ENCODE data around the gene PTX4.

The PTX4 gene

GRCh38 chr16:1524366-1524765 is 35.6 kb upstream of the PTX4 start:
- DNase-seq (ENCODE audit: low read depth in 1 of 2, low spot score in 1 of 2): no peak

DNA sequence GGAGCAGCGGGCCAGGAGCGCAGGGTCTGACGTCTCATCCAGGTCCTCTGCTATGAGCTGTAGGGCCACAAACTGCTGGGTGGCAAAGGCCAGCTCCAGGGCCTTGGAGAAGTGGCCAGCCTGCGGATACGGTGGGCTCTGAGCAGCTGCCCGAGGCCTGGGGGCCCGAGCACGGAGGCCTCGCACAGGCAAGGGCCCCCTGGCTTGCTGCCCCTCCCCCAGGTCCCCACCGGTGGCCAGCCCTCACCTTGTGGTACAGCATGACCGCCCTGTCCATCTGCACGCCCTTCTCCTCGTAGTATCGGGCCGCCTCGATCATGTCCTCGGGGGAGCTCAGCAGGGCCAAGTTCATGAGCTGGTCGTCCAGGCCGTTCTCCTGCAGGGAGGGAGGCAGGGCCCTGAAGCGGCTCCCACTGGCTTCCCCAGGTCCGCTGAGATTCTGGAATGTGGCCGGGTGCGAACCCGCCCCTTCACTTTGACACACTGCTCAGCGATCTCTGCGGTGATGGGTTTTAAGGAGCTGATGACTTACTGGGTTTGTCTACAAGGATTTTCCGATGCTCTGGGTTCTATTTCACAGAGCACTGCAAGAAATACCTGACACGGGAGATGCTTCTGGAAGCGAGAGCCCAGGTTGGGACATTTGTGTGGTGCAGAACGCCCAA is 35.0 kb upstream of the PTX4 start:
- DNase-seq (ENCODE audit: low read depth in 1 of 2, low spot score in 1 of 2): no peak

DNA sequence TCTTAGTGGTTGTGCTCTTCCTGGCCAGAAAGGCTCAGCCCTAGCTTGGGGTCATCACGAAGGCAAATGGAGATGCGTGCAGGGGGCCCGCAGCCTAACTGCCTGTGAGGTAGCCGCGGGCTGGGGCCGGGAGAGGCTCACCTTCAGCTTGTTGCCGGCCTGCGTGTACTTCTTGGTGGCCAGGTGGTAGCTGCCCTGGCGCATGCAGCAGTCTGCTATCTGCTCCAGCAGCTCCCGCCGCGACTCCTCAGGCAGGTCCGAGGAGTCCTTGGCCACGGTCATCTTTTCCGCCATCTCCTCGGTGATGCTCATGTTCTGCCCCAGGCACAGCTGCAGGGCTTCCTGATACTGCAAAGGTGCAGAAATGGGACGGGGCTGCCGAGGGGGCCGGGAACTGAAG is 31.7 kb upstream of the PTX4 start:
- no peak for DNase-seq (ENCODE audit: low read depth in 1 of 2, low spot score in 1 of 2)

DNA sequence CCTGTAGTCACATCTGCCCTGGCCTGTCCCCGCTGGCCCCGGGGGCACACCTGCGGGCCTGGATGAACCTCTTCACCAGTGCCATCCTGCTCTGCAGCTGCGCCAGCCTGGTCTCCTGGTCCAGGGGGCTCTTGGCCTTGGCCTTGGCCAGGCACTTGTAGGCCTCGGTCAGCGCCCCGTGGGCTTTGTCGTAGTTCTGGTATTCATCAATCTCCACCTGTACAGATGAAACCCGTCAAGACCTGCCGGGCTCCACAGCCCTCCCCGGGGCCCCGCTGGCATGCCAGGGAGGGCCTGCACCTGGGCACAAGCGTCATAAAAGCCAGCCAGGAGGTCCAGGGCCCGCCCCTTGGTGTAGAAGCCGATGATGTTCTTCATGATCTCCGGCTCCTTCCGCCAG is 31.1 kb upstream of the PTX4 start:
- DNase-seq (ENCODE audit: low read depth in 1 of 2, low spot score in 1 of 2): no peak

DNA sequence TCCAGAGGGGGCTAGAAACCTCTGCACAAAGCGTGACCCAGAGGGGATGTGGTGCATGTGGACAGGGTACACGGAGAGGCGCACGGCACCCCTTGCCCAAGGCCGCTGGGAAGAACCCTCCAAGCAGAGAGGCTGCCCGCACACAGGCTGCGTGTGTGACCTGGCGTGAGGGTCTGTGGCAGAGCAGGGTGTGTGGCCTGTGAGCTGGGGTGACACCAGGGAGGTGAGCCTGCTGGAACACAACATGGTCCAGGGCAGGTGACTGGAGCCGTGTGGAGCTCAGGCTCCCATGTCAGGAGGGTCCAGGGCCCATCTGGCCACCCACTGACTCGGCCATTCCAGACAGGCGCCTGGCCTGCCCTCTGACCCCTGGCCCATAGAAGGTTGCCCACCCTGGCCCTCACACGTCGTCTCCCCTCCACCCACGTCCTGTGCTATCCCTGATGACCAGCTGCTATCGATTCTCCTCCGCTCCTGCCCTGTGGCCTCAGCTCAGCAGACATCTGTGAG is 29.9 kb upstream of the PTX4 start:
- DNase-seq (ENCODE audit: low read depth in 1 of 2, low spot score in 1 of 2): no peak

- no peak for DNase-seq (ENCODE audit: low read depth in 1 of 2, low spot score in 1 of 2)
Measured at GRCh38 chr16:1514507-1514906, 25.8 kb upstream of the PTX4 start.

DNA sequence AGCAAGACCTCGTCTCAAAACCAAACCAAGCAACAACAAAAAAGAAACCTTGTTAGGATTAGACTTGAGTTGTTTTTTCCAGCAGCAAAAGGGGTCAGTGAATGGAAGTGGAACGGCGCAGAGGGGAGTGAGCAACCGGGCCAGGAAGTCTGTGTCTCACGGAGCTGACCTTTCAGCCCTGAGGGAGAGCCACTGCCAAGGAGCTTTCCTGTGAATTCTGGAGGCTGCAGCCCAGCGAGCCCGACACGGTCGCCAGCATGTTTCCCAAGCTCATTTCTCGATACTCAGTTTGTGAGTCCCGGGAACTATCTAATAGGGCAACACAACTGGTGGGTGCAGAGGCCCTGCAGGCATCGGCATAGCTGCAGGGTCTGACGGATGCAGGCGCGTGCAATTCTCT is 24.0 kb upstream of the PTX4 start:
- no peak for DNase-seq (ENCODE audit: low read depth in 1 of 2, low spot score in 1 of 2)

DNA sequence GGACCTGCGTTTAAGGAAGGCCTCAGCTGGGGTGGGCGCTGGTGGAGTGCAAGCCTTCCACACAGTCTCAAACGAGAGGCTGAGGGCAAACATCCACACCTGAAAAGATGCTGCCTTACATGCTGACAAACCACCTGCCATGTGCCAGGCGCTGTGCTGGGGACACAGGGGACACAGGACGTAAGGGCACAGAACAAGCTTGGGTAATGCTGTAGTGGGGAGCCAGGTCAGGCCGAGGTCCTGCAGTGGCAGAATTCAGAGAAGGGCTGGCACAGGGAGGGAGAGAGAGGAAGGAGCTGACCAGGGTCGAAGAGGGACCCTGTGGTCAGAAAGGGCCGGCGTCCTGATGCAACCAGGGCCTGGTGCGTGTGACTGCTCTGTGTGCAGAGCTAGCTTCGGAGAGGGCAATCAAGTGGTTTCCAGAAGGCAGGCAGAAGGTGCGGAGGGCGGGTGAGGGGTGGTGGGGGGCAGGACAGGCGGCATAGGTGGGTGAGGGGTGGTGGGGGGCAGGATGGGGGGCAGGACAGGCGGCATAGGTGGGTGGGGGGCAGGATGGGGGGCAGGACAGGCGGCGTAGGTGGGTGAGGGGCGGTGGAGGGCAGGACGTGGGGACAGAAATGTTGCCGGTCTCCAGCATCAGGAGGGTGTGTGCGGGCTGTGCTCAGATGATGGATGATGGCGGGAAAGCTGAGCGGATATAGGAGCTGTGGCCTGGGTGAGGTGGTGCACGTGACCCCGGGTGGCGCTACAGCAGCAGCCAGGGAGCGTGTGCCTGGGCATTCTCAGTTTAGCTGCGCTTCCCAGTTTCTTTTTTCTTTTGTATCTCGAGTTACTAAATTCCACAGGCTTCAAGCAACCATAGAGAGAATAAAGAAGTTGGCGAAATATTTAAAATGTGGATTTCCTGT is 23.2 kb upstream of the PTX4 start:
- no peak for DNase-seq (ENCODE audit: low read depth in 1 of 2, low spot score in 1 of 2)

DNA sequence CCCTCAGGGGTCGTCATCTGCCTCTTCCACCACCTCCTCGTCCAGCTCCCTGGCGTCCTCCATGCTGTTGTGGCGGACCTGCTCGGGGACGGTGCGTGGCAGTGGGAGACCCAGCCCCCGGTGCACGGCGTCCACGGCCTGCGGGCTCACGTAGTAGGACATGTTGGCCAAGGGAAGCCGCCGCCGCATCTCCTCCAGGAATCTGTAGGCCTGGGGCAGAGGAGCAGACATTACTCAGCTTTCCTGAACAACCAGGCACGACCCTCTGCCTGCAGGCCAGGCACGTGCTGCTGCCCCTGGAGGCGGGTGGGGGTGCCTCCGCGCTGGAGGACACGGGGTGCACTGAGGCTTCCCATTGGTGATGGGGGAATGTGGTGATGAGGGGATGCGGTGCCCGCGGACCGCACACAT is 22.2 kb upstream of the PTX4 start:
- DNase-seq (ENCODE audit: low read depth in 1 of 2, low spot score in 1 of 2): no peak

DNA sequence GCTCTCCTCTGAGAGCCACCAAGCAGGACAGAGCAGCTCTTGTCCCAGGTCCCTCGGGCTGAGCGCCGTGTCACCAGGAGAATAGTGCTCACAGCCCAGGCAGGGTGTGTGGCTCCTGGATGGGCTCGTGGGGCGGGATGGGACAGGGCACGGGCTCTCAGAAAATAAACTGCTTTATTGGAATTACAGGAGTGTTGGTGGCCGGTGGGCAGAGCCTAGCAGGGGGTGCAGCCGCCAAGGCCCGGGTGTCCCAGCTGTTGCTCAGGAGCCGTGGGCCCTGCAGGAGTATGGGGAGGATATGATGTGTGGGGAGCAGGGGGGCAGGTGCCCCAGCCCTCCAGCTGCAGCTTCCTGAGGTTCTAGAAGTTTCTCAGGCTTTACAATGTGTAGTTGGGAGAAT is 21.5 kb upstream of the PTX4 start:
- DNase-seq (ENCODE audit: low read depth in 1 of 2, low spot score in 1 of 2): no peak

DNA sequence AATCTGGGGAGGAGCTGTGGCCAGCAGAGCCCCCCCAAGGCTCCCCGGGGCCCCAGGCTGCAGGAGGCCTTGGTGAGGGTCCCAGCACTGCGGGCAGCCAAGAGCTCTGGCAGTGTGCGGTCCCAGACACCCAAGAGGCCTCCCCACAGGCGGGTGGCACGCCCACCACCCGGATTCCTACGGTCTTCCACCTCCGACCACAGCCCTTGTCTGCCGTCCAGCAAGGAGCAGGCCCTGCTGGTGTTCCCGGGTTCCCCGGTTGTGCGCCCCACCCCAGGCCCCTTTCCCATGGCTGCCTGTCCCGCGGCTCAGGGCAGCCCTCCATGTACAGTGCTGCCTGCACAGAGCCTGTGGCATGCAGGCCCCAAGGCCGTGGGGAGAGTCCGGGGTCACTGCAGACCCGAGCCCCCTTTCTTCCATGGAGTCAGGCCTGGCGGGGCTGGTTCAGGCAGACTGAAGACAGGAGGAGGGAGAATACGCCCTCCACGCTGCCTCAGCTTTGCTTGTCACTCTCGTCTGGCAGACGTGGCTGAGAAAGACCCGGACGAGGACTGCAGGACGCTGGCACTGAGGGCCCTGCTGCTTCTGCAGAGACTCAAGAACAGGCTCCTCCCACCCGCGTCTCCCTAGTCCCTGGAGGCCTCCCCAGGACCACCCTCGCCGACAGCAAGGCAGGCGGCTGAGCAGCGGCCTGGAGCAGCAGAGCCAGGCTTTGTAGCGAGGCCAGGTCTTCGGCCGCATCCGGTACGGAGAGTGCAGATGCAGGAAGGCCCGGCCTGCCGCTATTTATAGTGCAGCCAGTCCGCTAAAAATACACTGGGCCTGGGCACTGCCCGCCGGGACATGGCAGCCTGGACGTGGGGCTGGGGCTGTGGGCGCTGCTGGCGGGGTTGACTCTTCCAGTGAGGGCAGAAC is 20.8 kb upstream of the PTX4 start:
- no peak for DNase-seq (ENCODE audit: low read depth in 1 of 2, low spot score in 1 of 2)

DNA sequence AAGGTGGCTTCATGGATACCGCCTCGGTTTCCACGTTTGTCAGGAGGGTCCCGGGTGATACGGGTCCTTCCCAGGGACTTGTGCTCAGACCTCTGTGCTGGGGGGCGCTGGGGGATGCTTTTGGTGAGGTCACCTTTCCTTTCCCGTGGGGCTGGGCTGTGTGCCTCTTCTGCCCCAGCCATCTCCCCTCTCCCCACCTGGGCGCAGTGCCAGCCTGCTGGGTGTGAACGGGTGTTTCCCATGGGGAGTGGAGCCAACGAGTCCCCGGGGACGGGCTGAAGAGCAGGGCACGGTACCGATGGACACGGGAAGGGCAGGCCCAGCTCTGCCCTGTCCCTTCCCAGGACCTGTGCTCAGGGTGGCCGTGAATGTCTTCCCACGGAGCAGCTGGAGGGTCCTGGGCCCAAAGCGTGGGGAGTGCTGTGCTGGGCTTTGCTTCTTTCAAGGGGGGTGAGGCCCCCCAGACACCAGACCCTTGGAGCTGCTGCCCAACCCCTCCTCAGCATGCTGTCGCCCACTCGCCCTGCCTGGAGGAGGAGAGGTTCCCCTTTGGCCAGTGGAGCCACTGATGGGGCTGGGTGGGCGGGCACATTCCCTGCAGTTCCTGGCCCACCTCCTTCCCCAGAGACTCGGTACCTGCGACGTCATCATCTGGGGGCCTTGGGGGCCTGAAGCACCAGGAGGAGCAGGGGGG is 19.9 kb upstream of the PTX4 start:
- DNase-seq (ENCODE audit: low read depth in 1 of 2, low spot score in 1 of 2): no peak

DNA sequence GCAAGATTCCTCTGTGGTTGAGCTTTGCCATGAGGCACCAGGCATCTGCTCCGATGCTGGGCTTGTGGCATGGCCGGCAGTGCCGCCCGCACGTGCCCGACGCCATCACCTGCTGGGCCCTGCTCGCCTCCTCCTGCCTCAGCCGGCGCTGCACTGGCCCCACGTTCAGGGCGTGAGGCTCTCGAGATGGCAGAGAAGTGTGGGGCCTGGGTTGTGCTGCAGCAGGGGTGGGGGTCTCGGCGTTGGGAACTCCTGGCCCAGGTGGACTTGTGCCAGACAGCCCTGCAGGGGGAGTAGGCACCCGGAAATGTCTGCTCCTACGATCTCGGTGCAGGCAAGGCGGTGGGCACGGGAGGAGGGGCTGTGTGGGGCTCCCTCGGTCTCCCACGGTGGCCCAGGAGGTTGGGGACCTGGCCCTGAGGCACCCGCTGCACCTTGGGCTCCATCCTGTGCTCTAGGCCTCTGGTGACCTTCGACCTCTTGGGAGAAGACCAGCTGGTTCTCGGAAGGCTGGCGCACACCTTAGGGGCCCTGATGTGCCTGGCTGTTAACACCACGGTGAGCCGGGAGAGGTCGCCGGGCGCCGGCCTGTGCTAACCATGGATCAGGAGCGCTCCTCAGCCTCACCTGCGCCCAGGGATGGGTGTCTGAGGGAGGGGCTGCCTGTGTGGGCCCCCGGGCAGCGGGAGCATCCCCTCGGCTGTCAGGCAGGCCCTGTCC is 17.9 kb upstream of the PTX4 start:
- DNase-seq (ENCODE audit: low read depth in 1 of 2, low spot score in 1 of 2): no peak

DNA sequence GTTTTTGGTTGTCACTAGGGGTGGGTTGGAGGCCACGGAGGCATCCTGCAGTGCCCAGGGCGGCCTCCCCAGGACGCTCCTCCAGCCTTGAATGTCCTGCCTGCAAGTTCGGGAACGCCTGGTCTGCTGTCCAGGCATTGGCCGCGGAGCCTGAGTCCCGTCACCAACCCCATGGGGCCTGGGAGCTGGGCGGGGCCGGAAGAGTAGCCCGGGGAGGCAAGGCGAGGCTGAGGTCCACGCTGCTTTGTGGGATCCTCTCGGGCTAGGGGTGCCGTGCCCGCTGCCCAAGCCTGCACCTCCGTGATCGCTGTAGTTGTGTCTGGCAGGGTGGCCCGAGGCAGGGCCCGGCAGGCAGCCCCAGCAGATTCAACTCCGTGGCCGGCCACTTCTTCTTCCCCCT is 17.2 kb upstream of the PTX4 start:
- DNase-seq (ENCODE audit: low read depth in 1 of 2, low spot score in 1 of 2): no peak

DNA sequence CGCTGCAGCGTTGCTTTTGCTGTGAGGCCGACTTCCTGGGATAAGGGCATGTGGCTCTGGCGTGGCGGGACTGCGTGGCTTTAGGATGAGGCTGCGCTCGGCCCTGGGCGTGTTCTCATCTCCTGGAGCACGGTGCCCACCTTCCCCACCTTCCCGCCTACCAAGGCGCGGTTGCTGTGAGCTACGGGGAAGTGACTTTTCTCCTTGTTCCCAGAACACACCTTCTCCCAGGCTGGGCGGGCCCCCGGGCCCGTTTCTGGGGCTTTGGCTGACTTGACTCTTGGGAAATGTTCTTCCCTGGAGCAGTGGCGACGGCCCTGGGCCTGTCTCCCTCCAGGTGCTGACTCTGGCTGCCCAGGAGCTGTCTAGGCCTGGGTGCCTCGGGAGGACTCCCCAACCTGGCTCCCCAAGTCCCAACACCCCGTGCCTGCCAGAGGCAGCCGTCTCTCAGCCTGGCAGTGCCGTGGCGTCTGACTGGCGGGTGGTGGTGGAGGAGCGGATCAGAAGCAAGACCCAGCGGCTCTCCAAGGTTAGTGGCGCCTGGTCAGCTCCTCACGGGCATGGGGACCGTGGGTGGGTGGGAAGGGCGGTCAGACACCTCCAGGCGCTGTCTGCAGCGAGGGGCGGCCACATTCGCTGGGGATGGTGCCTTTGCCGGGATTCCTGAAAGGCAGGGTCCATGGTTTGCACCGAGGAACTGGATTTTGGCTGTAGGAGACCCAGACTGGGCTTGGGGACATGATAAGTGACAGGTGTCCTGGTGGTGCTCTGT is 16.5 kb upstream of the PTX4 start:
- DNase-seq (ENCODE audit: low read depth in 1 of 2, low spot score in 1 of 2): no peak

- DNase-seq (ENCODE audit: low read depth in 1 of 2, low spot score in 1 of 2): no peak
Measured at GRCh38 chr16:1503110-1503955, 14.6 kb upstream of the PTX4 start.

DNA sequence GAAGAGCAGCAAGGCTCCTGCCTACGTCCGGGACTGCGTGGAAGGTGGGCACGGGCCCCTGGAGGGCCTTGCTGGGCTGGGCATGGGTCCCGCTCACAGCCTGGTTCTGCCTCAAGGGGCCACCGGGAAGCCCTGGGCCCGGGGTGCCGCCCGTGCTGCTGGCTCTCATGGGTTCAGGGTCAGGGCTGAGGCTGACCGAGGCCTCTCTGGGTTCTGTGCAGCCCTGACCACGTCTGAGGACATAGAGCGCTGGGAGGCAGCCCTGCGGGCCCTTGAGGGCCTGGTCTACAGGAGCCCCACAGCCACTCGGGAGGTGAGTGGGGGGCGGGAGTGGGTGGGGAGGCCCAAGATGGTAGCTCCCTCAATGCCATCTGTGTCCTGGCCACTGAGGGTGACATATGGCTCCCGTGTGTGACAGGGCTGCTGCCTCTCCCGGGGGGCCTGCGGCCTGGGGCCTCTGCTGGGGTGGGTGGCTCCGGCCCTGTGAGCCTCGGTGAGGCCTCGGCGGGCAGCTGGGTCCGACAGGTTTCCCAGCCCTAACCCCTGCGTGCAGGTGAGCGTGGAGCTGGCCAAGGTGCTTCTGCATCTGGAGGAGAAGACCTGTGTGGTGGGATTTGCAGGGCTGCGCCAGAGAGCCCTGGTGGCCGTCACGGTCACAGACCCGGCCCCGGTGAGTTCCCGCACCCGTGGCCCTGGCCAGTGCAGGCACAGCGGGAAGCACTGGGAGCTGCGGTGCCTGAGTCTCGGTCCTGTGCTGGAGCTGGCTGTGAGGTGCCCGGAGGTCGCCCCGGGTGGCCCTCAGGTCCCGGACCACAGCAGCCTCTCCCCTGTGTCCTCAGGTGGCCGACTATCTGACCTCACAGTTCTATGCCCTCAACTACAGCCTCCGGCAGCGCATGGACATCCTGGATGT is 13.6 kb upstream of the PTX4 start:
- DNase-seq (ENCODE audit: low read depth in 1 of 2, low spot score in 1 of 2): no peak
